IMR-90 (cell line): ENCODE measurements around the gene PIGN.

ENCODE experiments used
- BHLHE40 ChIP-seq: fragments of 150-350 bp; IDR thresholded peaks from 2 replicates; pipeline ENCODE4 v1.6.1; 2016; ENCODE audit warnings: mild to moderate bottlenecking, low read depth, low read length
- CEBPB ChIP-seq: IDR thresholded peaks from 2 replicates; pipeline ENCODE4 v1.6.1; 2012; ENCODE audit warnings: low read depth, low read length, improper control_type of control experiment
- CHD1 ChIP-seq: IDR thresholded peaks from 2 replicates; pipeline ENCODE4 v1.6.1; 2012; ENCODE audit warnings: low read depth, low read length, improper control_type of control experiment
- MAFK ChIP-seq: IDR thresholded peaks from 2 replicates; pipeline ENCODE4 v1.6.1; 2012; ENCODE audit warnings: low read depth, low read length, improper control_type of control experiment
- MAZ ChIP-seq: IDR thresholded peaks from 2 replicates; pipeline ENCODE4 v1.6.1; 2012; ENCODE audit warnings: low read depth, mild to moderate bottlenecking, low read length, improper control_type of control experiment, moderate library complexity, borderline replicate concordance
- MXI1 ChIP-seq: IDR thresholded peaks from 2 replicates; pipeline ENCODE4 v1.6.1; 2012; ENCODE audit warnings: low read depth, mild to moderate bottlenecking, low read length, moderate library complexity, borderline replicate concordance
- POLR2A ChIP-seq: IDR thresholded peaks from 2 replicates; pipeline ENCODE4 v1.6.1; 2012; ENCODE audit warnings: mild to moderate bottlenecking, low read depth, low read length
- RAD21 ChIP-seq: IDR thresholded peaks from 2 replicates; pipeline ENCODE4 v1.6.1; 2012; ENCODE audit warnings: low read length, improper control_type of control experiment
- RCOR1 ChIP-seq: IDR thresholded peaks from 2 replicates; pipeline ENCODE4 v1.6.1; 2012; ENCODE audit warnings: mild to moderate bottlenecking, low read length, improper control_type of control experiment; ENCODE audit not compliant: insufficient replicate concordance
- RFX5 ChIP-seq: IDR thresholded peaks from 2 replicates; pipeline ENCODE4 v1.8.0; 2012; ENCODE audit warnings: low read depth, mild to moderate bottlenecking, low read length, moderate library complexity
- SMC3 ChIP-seq: fragments of 150-350 bp; IDR thresholded peaks from 2 replicates; pipeline ENCODE4 v1.6.1; 2016; ENCODE audit warnings: low read depth, mild to moderate bottlenecking, antibody characterized with exemption, low read length, moderate library complexity
- TF ChIP-seq, protein P1 (sequence below): conservative IDR thresholded peaks from 2 replicates; pipeline ENCODE4 v1.5.1; 2012; ENCODE audit warnings: mild to moderate bottlenecking, low read depth, low read length, improper control_type of control experiment
- TF ChIP-seq, protein P2 (sequence below): fragments of 150-350 bp; IDR thresholded peaks from 2 replicates; pipeline ENCODE4 v1.6.1; 2017; ENCODE audit warnings: mild to moderate bottlenecking, antibody characterized with exemption, low read length, low read depth
- TF ChIP-seq, protein P3 (sequence below): fragments of 150-350 bp; IDR thresholded peaks from 2 replicates; pipeline ENCODE4 v1.6.1; 2016; ENCODE audit warnings: low read depth, mild to moderate bottlenecking, low read length, moderate library complexity, borderline replicate concordance

DNA sequence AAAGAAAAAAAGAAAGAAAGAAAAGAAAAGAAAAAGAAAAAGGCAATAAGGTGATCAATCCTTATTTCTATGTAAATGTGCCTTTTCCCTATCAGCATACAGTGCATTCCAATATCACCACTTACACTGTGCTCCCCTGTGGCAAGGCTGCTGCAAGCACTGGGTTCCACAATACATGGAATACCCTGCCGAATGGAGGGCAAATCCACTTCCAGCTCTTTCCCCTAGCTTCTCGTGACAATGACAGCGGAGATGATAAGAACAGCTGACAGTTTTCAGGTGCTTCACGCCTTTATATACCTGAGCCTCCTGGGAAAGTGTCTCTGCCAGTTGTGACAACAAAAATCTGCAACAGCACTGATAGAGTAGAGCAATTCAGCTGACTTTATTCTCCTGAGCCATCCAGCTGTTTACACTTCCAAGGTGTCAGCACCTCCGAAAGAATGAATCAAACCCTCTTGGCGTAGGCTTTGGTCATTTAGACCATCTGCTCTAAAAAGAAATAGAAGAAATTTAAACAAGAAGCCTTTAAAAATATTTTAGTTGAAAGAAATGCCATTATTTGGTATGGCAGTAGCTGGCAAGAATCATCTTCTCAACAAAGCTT lies 158.8 kb downstream of the PIGN start:
- no peak for TF ChIP-seq BHLHE40
- TF ChIP-seq RAD21: no peak
- TF ChIP-seq, protein P1, sequence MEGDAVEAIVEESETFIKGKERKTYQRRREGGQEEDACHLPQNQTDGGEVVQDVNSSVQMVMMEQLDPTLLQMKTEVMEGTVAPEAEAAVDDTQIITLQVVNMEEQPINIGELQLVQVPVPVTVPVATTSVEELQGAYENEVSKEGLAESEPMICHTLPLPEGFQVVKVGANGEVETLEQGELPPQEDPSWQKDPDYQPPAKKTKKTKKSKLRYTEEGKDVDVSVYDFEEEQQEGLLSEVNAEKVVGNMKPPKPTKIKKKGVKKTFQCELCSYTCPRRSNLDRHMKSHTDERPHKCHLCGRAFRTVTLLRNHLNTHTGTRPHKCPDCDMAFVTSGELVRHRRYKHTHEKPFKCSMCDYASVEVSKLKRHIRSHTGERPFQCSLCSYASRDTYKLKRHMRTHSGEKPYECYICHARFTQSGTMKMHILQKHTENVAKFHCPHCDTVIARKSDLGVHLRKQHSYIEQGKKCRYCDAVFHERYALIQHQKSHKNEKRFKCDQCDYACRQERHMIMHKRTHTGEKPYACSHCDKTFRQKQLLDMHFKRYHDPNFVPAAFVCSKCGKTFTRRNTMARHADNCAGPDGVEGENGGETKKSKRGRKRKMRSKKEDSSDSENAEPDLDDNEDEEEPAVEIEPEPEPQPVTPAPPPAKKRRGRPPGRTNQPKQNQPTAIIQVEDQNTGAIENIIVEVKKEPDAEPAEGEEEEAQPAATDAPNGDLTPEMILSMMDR: no peak
- no peak for TF ChIP-seq POLR2A
- no peak for TF ChIP-seq RFX5
- TF ChIP-seq SMC3: no peak
- no peak for TF ChIP-seq MXI1
- TF ChIP-seq CHD1: no peak
- TF ChIP-seq CEBPB: no peak
- no peak for TF ChIP-seq MAFK
- TF ChIP-seq, protein P2, sequence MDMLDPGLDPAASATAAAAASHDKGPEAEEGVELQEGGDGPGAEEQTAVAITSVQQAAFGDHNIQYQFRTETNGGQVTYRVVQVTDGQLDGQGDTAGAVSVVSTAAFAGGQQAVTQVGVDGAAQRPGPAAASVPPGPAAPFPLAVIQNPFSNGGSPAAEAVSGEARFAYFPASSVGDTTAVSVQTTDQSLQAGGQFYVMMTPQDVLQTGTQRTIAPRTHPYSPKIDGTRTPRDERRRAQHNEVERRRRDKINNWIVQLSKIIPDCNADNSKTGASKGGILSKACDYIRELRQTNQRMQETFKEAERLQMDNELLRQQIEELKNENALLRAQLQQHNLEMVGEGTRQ: no peak
- no peak for TF ChIP-seq RCOR1
- TF ChIP-seq MAZ: no peak
- TF ChIP-seq, protein P3, sequence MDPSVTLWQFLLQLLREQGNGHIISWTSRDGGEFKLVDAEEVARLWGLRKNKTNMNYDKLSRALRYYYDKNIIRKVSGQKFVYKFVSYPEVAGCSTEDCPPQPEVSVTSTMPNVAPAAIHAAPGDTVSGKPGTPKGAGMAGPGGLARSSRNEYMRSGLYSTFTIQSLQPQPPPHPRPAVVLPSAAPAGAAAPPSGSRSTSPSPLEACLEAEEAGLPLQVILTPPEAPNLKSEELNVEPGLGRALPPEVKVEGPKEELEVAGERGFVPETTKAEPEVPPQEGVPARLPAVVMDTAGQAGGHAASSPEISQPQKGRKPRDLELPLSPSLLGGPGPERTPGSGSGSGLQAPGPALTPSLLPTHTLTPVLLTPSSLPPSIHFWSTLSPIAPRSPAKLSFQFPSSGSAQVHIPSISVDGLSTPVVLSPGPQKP: no peak
